NCI-H187 (cell line): ENCODE data around the gene ETFA.
"Not testable (repeated sequence)": the region's sequence is repeated elsewhere in the genome, so short reads cannot be mapped to it uniquely, and the experiment has no call there.

Experiments used
- DNase-seq, 2 experiments: peaks; one replicate each; lab custom pipeline; 2025; lab: John Stamatoyannopoulos, UW

Gene ETFA

DNA sequence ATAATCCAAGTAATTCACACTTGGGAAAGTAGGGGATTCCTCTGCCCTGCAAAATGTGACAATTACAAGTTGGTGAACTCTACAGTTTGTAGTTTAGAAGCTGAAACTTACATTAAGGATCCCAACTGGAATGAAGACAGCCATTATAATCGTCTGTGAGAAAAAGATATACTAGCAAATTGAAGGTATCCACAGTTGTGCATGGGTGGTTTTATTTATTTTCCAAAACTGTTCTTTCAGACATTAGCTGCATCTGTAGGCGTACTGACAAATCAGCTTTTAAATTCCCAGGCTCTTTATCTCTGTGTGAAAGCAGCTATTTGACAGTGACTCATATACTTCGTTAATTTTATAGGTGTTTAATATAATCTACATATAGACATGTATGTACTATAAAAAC lies 12.8 kb upstream of the ETFA start:
- no peak for DNase-seq

DNA sequence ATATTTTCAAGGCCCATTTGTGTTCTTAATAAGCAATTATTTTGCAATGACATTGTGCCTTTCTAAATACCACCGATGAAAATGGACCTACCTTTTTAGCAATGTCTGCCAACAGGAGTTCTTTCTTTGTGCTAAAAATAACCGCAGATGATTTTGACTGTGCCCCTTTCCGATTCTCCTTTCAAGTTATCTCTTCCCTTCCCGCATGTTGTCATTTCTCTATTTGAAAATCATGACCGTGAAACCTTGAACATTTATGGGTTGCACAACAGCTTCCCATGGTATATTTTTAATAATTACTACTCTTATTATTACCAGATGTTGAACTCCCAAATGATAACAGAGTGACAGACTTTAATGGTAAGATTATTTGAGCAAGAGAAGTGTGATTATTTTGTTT lies 10.3 kb upstream of the ETFA start:
- no peak for DNase-seq

DNA sequence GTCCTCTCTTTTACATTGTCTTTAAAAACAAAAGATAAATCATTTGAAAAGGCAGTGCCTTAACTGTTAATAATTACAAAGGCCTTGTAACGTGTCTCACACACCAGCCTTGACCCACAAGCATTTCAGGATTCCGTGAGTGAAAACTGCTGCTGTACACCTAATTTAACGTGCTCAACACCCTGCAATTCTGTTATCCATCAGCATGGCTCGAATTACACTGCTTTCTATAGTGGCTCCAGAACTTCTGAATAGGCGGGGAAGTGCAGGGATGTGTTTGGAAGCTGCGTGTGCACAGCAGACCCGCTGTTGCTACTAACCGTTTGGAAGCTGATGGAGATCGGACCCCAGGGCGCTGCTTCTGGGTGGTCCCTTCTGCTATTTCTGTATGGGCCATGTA lies 9.9 kb upstream of the ETFA start:
- DNase-seq: no peak

DNA sequence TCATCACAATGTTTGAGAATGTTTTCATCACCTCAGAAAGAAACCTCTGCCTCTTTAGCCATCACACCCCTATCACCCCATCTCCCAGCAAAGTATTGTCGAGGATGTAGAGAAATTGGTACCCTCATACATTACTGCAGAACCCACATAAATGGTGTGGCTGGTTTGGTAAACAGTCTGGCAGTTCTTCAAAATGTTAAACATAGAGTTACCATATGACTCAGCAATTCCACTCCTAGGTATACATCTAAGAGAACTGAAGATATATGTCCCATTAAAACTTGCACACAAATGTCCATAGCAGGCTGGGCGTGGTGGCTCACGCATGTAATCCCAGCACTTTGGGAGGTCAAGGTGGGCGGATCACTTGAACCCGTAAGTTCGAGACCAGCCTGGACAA lies 8.7 kb upstream of the ETFA start:
- DNase-seq: no peak

DNA sequence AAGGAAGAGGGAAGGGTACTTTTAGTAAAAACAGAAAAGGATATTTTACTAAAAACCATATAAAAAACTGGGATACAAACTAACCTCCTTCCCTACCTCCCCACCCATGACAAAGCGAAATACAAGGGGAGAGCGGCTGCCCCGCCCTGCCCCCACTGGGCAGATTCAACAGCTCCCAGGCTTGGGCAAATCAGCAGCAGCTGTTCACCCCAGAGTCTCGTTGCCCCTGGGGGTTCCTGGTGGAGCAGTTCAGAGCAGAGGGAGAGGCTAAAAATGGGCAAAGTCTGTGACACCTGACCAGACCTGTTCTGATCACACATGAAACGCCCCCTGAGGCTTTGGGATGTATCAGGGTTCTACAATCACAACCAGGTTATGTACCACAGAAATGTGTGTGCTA lies 2.5 kb upstream of the ETFA start:
- no peak for DNase-seq

DNA sequence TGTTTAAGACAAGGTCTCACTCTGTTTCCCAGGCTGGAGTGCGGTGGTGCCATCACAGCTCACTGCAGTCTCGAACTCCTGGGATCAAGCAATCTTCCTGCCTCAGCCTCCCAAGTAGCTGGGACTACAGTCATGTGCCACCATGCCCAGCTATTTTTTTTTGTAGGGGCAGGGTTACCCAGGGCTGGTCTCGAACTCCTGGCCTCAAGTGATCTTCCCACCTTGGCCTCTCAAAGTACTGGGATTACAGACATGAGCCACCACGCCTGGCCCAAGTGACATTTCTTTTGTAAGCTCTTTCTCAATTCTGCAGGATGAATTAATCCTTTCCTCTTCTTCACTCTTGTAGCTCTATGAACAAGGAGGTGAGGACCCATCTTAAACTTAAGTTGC lies 1.9 kb upstream of the ETFA start:
- DNase-seq: not testable (repeated sequence)

DNA sequence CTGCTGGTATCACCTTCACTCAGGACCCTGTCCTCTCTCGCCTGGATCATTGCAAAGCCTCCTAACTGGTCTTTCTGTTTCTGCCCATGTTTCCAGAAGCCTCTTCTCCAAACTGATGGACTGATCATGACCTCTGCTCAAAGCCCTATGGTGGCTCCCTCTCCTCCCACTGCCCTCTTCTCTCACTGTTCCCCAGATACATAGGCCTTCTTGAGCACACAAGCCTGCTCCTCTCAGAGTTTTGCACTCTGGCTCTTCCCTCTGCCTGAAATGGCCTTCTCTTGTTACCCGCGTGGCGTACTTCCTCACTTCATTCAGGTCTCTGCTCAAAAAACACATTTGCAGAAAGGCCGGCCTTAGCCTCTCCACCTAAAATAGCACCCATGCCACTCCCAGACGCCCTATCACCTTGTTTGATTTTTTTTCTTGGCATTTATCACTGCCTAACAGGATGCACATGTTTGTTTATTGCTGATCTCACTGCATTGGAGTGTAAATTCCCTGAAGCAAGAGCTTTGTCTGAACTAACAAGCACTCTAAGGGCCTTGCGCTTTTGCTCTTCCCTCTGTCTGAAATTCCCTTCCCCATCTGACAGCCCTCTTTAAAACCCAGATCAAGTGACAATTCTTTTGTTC lies 1.4 kb upstream of the ETFA start:
- no peak for DNase-seq

DNA sequence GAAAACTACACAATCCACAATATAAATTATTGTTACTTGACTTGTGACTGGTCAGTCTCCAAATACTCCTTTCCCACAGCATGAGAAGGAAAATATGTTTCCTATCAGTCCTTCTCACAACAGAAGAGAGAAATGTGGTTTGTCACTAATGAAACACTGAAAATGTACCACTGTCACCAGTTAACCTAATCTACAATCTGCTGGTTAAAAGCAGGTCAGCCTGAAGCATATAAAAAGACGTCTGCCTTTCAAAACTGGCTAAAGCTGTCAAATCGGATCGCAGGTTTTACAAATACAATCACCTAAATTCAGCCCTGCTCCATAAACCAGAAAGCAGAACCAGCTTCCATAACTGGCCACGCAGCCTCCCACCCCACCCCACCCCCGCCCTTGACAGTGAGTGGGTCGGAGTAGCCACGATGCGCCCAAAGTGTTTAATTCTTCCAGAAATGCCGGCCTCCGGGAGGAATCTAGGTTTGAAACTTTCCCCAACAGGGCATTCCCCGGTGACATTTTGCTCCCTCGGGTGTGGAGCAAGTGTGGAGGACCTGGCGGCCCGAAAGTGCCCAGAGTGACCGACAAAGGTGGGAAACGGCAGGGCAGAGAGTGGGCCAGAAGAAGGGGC lies 682 bp downstream of the ETFA start:
- DNase-seq: no peak

DNA sequence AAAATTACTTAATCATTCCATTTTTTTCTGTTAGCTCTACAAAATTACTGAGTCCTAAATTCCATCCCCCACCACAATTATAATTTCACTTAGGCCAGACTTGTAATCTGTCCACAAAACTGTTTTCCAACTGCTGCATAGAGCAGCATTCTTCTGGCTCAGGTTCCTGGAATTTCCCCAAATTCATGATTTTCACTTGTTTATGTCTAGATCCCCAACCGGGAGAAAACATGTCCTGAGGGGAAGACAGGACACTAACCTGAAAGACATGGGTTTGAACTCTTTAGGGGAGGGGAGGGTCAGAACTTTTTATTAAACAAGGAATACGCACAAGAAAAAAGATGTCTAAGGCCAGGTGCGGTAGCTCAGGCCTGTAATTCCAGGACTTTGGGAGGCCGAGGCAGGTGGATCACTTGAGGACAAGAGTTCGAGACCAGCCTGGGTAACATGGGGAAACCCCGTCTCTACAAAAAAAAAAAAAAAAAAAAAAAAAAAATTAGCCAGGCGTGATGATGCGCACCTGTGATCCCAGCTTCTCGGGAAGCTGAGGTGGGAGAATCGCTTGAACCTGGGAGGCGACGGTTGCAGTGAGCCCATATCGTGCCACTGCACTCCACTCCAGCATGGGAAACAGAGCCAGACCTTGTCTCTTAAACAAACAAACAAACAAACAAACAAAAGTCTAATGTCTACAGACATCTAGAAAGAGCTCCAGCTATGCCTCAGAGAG lies 1.5 kb downstream of the ETFA start:
- DNase-seq: no peak

DNA sequence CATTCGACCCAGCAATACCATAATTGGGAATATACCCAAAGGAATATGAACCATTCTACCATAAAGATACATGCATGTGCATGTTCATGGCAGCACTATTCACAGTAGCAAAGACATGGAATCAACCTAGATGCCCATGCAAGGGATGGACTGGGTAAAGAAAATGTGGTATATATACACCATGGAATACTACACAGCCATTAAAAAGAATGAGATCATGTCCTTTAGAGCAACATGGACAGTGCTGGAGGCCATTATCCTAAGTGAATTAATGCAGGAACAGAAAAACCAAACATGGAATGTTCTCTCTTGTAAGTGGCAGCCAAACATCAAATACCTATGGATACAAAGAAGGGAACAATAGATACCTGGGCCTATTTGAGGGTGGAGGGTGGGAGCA lies 7.4 kb downstream of the ETFA start:
- no peak for DNase-seq

DNA sequence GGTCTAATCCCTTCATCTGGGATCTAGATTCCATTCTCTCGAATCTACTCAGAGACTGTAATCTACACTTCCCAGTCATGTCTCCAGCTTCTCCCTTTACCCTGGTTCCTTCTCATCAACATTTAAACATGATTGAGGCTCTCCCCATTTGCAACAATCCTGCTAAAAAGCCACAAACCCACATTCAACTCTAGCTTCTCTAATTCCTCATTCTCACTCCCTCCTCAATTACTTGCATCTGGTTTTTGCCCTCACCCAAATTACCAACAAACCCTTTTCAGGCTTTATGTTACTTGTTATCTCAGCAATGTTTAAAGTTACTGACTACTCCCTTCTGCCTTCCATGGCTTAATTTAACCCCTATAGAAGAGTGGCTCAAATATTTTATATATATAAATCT lies 11.5 kb downstream of the ETFA start:
- no peak for DNase-seq

DNA sequence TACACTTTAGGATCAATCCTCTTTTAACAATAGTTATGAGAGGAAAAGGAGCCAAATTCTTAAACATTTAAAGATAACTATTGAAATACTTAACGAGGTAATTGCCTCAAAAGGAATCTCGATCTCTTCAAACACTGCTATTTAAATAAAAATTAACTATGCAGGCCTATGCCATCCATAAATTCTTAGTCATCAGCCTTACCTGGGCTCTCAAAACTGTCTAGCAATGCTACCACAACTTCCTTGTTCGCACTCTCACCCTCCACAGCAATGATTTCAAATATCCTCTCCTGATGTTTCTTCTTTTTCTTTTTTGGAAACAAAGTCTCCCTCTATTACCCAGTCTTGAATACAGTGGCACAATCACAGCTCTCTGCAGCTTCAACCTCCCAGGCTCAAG lies 12.3 kb downstream of the ETFA start:
- DNase-seq: no peak

DNA sequence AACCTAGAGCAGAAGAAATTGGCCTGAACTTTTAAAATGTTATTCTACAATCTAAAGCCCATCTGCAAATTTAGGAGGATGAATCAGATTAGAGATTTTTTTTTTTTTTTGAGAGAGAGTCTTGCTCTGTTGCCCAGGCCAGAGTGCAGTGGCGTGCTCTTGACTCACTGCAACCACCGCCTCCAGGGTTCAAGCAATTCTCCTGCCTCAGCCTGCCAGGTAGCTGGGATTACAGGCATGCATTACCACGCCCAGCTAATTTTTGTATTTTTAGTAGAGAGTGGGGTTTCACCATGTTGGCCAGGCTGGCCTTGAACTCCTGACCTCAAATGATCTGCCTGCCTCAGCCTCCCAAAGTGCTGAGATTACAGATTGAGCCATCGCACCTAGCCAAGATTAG lies 13.3 kb downstream of the ETFA start:
- DNase-seq: not testable (repeated sequence)

DNA sequence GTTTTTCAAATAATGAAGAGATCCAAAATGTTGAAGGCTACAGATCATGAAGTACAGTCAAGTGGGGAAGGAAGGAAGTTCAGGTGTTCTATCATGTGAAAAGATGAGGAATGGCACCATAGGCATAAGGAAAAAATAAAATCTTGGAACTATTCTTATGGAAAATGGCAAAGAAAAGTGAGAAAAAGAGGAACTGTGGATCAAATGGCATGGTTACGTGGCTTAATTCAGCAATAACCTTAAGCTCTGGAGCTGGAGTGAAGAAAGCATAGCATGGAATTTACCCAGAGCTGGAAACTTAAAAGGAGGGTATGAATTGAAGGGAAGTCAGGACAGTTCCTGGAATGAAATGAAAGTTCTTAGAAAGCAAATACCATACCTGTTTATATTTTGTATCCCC lies 14.4 kb downstream of the ETFA start:
- DNase-seq: no peak

DNA sequence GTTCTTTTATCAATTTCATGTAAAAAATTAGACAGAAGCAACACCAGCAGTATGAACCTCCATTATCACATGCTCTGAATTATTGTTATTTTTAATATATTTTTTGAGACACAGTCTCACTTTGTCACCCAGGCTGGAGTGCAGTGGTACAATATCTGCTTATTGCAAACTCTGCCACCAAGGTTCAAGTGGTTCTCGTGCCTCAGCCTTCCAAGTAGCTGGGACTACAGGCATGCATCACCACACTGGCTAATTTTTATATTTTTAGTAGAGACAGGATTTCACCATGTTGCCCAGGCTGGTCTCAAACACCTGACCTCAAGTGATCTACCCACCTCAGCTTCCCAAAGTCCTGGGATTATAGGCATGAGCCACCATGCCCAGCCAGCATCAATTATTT lies 16.8 kb downstream of the ETFA start:
- not testable (repeated sequence) for DNase-seq

DNA sequence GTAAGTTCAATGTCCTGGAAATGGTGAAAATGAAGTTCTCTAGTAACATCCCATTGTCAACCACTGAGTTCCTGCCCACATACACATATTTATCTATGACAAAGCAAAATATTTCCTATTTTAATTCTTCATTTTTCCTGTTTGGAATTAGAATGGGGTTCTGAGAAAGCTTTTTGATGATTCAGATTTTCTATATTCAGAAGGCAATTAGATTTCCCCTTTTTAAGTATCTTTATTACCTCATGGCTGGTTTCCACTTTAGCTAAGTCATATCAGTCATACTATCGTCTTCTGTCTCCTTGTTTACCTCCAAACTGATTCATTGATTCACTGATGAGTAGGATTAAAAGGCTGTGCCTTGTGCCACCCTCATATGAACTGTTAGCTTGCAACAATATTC lies 17.9 kb downstream of the ETFA start:
- no peak for DNase-seq

DNA sequence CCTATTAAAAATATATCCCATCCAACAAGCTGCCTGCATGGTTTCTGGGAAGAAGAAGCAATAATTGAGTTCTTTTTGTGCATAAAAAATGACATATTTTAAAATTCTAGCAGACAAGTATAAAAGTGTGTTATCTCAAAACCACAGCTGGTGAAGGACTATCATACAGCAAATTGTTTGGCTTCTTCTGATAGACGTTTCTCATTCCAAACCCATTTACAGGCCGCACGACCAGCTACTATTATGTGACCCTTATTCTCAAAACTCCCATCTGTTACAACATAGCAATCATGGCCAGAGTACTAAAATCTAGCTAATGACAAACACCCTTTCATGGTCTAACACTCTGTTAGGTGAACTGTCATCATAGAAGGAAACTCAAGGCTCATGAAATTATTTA lies 21.7 kb downstream of the ETFA start:
- DNase-seq: no peak

DNA sequence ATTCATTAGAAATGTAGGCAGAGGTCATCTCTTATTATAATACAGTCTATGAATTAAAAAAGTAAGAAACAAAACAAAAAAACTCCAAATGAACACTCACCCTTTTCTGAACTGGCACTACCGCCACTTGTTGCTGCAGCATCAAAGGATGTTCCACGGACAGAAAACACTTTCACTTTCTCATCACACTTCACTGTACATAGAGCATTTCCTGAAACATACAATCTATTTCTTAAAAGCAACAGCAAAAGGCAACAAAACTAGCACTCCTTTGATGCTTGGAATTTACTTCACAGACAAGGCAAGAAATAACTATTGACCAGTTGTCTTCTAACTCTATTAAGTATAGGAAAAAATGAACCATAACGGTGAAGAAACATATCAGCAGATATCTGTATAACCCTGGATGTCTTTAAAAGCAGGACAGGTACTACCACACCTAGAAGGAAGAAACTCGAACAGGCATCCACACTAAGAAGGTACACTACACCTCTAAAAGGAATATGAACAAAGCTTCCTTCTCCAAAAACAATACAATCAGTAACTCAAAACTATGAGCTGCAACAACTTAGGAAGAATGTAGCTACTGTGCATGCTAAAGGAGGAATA lies 24.9 kb downstream of the ETFA start:
- no peak for DNase-seq

DNA sequence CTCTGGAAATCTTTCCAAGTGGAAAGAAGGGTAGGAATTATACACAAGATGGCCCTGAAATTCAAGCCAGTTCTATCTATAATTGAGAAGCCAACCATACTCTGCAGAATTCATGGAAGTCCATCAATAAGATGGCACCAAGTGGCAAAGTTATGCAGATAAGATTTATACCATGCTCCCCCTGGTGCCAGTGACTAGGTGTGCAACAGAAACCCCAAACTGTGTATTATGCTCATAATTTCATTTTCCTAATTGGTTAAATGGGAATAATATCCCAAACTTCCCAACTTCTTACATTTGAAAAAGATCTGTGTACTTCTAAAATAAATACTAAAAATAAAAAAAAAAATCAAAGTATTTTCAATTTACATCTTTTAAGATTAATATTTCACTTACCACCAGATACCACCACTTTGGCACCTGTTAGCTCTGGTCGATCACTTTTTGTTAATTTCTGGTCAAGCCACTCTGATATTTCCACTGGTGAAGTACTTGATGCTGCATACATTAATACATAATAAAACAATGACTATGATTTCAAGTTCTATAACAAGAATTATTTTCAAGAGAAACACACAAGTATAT lies 25.9 kb downstream of the ETFA start:
- no peak for DNase-seq

DNA sequence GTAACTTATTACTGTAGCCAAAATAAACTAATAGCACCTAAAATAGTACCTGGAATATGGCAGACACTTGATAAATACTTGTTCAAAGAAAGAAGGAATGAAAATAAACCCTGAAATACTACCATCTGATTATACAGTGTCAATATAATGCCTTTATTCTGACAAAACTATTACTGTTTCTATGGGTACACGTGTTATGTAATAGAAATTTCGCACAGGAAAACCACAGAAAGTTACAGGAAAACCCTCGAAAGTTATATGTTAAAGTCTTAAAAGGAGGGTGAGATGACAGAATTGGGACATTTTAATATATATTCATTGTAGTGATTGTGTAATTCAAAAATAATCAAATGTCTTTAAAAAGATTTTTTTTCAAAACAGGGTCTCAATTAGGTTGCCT lies 28.8 kb downstream of the ETFA start:
- no peak for DNase-seq

DNA sequence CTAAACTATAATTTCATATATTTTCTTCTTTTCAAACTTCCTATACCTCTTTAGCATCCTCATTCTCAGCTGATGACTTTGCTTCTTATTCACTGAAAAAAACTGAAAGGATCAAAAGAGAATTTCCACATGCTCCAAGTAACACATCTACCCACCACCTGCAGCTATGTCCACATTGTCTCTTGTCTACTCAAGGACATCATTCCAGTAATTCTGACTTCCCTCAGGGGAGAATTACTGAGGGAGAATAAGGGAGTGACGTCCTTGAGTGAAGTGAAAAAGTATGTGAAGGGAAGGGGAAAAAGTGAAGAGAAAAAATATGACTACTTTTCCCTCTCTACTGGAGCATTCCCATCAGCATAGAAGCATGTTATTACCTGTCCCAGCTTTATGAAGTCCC lies 32.6 kb downstream of the ETFA start:
- DNase-seq: no peak

DNA sequence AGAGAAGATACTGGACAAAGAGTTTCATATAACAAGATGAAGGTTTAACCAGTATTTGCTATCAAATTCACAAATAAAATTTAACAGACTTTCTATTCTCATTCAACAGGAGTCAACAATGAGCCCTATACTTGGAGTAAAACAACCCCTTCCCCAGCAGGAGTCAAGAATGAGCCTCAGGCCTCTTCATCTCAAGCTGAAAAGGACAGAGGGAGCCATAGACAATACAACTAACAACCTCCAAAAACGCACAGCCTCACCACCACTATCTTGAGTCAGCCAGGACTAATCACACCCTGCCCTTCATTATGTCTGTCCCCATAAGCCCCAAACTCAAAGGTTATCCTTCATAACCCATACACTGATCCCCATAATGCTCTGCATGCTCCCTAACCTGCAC lies 36.4 kb downstream of the ETFA start:
- DNase-seq: no peak

DNA sequence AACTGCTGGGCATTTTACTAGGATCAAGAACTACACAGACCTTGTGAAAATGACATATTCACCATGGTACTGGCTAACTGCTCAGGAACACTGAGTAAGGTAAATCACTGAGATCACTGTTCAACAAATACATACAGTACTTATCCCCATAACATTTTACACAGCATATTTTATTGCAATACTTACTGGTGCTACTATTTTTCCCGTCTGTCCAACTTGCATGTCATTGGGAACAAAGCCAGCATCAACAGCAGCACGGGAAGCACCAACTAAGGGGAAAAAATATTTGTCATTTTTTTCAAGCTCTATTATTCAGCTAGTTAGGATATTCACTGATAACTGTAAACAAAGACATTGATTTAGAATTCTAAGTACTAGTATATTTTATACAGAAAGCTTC lies 37.0 kb downstream of the ETFA start:
- DNase-seq: no peak
